Measurements from ENCODE around the gene THRB.
"Not testable (repeated sequence)": the region's sequence is repeated elsewhere in the genome, so short reads cannot be mapped to it uniquely, and the experiment has no call there.

THRB gene

GRCh38 chr3:24434651-24435050, 60.0 kb downstream of the THRB start:
- TF ChIP-seq CTCF (IDR thresholded peaks at IDR 0.05; ENCODE audit: extremely low read depth, missing control alignments), result no peak
- no peak for DNase-seq (ENCODE audit: low spot score)

DNA sequence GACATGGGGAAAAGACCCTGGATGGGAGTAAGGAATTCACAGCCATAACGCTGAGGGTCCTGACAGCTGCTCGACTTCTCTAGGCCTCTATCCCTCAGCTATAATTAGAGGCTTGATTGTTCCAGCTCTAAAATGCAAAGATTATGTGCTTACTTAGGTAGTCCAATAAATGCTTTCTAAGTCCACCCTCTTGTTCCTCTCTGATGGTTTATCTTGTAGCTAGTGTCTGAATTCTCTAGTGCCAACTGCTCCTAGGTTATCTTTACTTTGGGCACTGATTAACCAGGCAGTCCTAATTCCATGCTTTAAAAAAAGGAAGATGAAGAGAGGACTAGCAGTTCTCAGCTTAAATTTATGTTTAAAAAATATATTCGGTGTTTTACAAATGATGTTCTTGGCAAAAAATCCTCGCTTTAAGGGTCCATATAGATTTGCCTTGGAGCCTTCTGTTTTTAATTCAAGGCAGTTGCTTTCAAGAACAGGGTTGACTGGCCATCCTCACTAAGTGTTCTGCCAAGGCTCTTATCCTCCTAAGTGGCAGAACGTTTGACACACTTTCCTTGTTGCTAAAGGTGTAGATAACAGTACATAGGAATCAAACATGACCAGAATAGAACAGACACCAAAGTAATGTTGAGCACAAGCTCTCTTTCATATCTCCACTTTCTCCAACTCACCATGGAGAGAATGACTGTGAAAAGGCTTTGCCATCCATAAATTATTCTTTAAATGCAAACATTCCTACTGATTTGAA, 60.6 kb downstream of the THRB start:
- DNase-seq (ENCODE audit: low spot score), result no peak
- no peak for TF ChIP-seq CTCF (IDR thresholded peaks at IDR 0.05; ENCODE audit: extremely low read depth, missing control alignments)

GRCh38 chr3:24432989-24433388, 61.7 kb downstream of the THRB start:
- no peak for TF ChIP-seq CTCF (IDR thresholded peaks at IDR 0.05; ENCODE audit: extremely low read depth, missing control alignments)
- DNase-seq (ENCODE audit: low spot score), result no peak

GRCh38 chr3:24428481-24428880, 66.2 kb downstream of the THRB start:
- TF ChIP-seq CTCF (IDR thresholded peaks at IDR 0.05; ENCODE audit: extremely low read depth, missing control alignments), result no peak
- DNase-seq (ENCODE audit: low spot score), result no peak

- no peak for DNase-seq (ENCODE audit: low spot score)
- TF ChIP-seq CTCF (IDR thresholded peaks at IDR 0.05; ENCODE audit: extremely low read depth, missing control alignments), result no peak
Observed at GRCh38 chr3:24426896-24427295, 67.8 kb downstream of the THRB start.

GRCh38 chr3:24420829-24421228, 73.8 kb downstream of the THRB start:
- DNase-seq (ENCODE audit: low spot score), result not testable (repeated sequence)

- no peak for DNase-seq (ENCODE audit: low spot score)
- TF ChIP-seq CTCF (IDR thresholded peaks at IDR 0.05; ENCODE audit: extremely low read depth, missing control alignments), result no peak
Observed at GRCh38 chr3:24420224-24420623, 74.4 kb downstream of the THRB start.

All from GM20000 (cell line).